ENCODE data around the gene GPS1. TPM values are rescaled to one million over a fixed set of nuclear protein-coding genes. Genes with fewer than 3 reads are reported as not detected.

The GPS1 gene
- total and polyA plus RNA-seq, 2 of the 4 experiments (the other 2 are of a cell fraction): 157 to 181 TPM

DNA sequence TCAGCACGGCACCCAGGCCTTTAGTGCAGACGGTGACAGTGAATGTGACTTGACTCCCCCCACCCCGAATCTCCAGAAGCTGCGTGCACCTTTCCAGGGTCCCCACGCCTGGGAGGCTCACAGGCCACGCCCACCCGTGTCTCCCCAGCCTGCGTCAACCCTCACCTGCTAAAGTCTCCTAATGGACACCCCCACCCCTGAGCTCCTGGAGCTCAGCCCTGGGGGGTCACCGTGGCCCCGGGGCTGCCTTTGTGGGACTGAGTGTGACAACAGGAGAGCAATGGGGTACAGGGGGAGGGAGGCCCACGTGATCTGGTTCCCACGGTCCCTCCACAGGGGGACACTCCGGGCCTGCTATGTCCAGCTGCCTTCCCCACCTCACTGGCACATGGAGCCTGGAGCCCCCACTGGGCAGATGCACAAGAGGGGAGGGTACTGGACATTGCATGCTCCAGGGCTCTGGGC, 53.8 kb downstream of the GPS1 start:
- no TSS peak for BruUV-seq (replicated peaks)
- Histone ChIP-seq H3K56ac (ENCODE audit: extremely low read depth, insufficient read depth, low read length) (no peak overlapping the region), H2AK9ac (replicated peaks; ENCODE audit: low read depth, low read length, poor library complexity) (peak overlapping the region; percentile 7), H3K4ac (ENCODE audit: low read depth, low read length) (no peak overlapping the region), H3K4me3 (ENCODE audit: insufficient read depth, low read depth, low read length) (no peak overlapping the region), H2BK5ac (ENCODE audit: low read depth, low read length, poor library complexity, severe bottlenecking) (no peak overlapping the region), H4K8ac (ENCODE audit: low read depth in 2 of 2, low read length in 2 of 2) (no peak overlapping the region), H3K36me3 (ENCODE audit: control insufficient read depth, insufficient read depth, low read length) (peaks cover 1% of the 10 kb centered on the region; the same call in 1 of the 2 replicates), H2AK5ac (ENCODE audit: low read depth, low read length) (no peak overlapping the region), H4K91ac (ENCODE audit: insufficient read depth, low read depth, low read length) (no peak overlapping the region), H3K4me2 (ENCODE audit: low read depth, low read length) (no peak overlapping the region), H3K79me1 (ENCODE audit: low read depth in 1 of 2, low read length in 2 of 2) (peaks cover 0 to 3% of the 10 kb centered on the region in 2 experiments; a peak in 2 of 4 replicates), H3K9me1 (ENCODE audit: insufficient read depth, low read length) (0 out of 2 replicates have a peak, but pooled peaks cover 4% of the 10 kb centered on the region), H2AFZ (replicated peaks; ENCODE audit: low read length, poor library complexity) (no peak overlapping the region), H4K5ac (ENCODE audit: low read depth, low read length) (no peak overlapping the region; the same call in 1 of the 2 replicates), H4K20me1 (ENCODE audit: insufficient read depth, low read length) (no peaks in the 10 kb centered on the region), H3K27ac (ENCODE audit: insufficient read depth, low read length) (no peak overlapping the region), H3K14ac (replicated peaks; ENCODE audit: low read depth, low read length) (no peak overlapping the region), H2BK120ac (ENCODE audit: low read depth, low read length) (no peak overlapping the region), H2BK15ac (ENCODE audit: low read depth, low read length) (no peak overlapping the region), H3K27me3 (ENCODE audit: control insufficient read depth, insufficient read depth, low read length) (no peaks in the 10 kb centered on the region), H3K4me1 (ENCODE audit: control insufficient read depth, insufficient read depth, low read length) (peaks cover 12% of the 10 kb centered on the region), H3K9ac (ENCODE audit: low read depth, low read length) (no peak overlapping the region), H2BK20ac (ENCODE audit: low read depth, low read length) (no peak overlapping the region), H3K23ac (ENCODE audit: low read depth, low read length) (no peak overlapping the region), H3K18ac (ENCODE audit: low read depth, low read length) (no peak overlapping the region), H3K9me3 (ENCODE audit: control insufficient read depth, insufficient read depth, low read length) (no peaks in the 10 kb centered on the region)
- DNase-seq (no peak), ATAC-seq (ENCODE audit: low read depth) (no peak)
- CTCF ChIA-PET: no interaction called here
- TF ChIP-seq RFX5 (IDR thresholded peaks at IDR 0.05; ENCODE audit: low read depth, low read length): no peak
- TF ChIP-seq, protein P1, sequence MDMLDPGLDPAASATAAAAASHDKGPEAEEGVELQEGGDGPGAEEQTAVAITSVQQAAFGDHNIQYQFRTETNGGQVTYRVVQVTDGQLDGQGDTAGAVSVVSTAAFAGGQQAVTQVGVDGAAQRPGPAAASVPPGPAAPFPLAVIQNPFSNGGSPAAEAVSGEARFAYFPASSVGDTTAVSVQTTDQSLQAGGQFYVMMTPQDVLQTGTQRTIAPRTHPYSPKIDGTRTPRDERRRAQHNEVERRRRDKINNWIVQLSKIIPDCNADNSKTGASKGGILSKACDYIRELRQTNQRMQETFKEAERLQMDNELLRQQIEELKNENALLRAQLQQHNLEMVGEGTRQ (IDR thresholded peaks at IDR 0.05; ENCODE audit: low read depth, low read length): no peak
- TF ChIP-seq, protein P2, sequence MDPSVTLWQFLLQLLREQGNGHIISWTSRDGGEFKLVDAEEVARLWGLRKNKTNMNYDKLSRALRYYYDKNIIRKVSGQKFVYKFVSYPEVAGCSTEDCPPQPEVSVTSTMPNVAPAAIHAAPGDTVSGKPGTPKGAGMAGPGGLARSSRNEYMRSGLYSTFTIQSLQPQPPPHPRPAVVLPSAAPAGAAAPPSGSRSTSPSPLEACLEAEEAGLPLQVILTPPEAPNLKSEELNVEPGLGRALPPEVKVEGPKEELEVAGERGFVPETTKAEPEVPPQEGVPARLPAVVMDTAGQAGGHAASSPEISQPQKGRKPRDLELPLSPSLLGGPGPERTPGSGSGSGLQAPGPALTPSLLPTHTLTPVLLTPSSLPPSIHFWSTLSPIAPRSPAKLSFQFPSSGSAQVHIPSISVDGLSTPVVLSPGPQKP (IDR thresholded peaks at IDR 0.05; ENCODE audit: borderline replicate concordance, low read depth, low read length): no peak
- TF ChIP-seq MAZ (IDR thresholded peaks at IDR 0.05; ENCODE audit: borderline replicate concordance, low read depth, low read length): no peak
- TF ChIP-seq RAD21 (IDR thresholded peaks at IDR 0.05; ENCODE audit: low read length): no peak
- TF ChIP-seq, protein P3, sequence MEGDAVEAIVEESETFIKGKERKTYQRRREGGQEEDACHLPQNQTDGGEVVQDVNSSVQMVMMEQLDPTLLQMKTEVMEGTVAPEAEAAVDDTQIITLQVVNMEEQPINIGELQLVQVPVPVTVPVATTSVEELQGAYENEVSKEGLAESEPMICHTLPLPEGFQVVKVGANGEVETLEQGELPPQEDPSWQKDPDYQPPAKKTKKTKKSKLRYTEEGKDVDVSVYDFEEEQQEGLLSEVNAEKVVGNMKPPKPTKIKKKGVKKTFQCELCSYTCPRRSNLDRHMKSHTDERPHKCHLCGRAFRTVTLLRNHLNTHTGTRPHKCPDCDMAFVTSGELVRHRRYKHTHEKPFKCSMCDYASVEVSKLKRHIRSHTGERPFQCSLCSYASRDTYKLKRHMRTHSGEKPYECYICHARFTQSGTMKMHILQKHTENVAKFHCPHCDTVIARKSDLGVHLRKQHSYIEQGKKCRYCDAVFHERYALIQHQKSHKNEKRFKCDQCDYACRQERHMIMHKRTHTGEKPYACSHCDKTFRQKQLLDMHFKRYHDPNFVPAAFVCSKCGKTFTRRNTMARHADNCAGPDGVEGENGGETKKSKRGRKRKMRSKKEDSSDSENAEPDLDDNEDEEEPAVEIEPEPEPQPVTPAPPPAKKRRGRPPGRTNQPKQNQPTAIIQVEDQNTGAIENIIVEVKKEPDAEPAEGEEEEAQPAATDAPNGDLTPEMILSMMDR (conservative IDR thresholded peaks at IDR 0.05; ENCODE audit: low read depth, low read length): no peak
- no peak for TF ChIP-seq FOS (IDR thresholded peaks at IDR 0.05; ENCODE audit: low read depth, low read length)
- TF ChIP-seq BHLHE40 (IDR thresholded peaks at IDR 0.05; ENCODE audit: low read depth, low read length): no peak
- no peak for TF ChIP-seq POLR2A (IDR thresholded peaks at IDR 0.05; ENCODE audit: low read depth, low read length)
- no peak for TF ChIP-seq MAFK (IDR thresholded peaks at IDR 0.05; ENCODE audit: low read depth, low read length)
- TF ChIP-seq NFE2L2 (IDR thresholded peaks at IDR 0.05; ENCODE audit: low read depth, low read length): no peak
- no peak for TF ChIP-seq CHD1 (IDR thresholded peaks at IDR 0.05; ENCODE audit: low read depth, low read length)
- no peak for TF ChIP-seq SMC3 (IDR thresholded peaks at IDR 0.05; ENCODE audit: low read depth, low read length)
- TF ChIP-seq RCOR1 (IDR thresholded peaks at IDR 0.05; ENCODE audit: insufficient replicate concordance, low read length): no peak
- POLR2A ChIA-PET (ENCODE audit: unreplicated experiment): no interaction called here
- intact Hi-C loops (cut with micrococcal nuclease): no loop called here
- dilution Hi-C loops (cut with HindIII; ENCODE audit: low sequenced_read_pairs, unreplicated experiment): no loop called here
- WGBS, 2 experiments (ENCODE audit: extremely low coverage in 2 of 2, insufficient read length in 1 of 2): 77% methylated on average over 3 of the region's 13 CpGs; no CpG with 5 or more reads in 1 of the 2 experiments
- in situ Hi-C loops (cut with MboI; ENCODE audit: low sequenced_read_pairs): no loop called here

Data from IMR-90 (cell line).